NCI-H446 treated with DMSO at 0.1 percent for 48 hours (cell line): ENCODE measurements around the gene IRAK2.
"Not testable (repeated sequence)": the region's sequence is repeated elsewhere in the genome, so short reads cannot be mapped to it uniquely, and the experiment has no call there.

Source experiments
- DNase-seq: peaks from one replicate; lab custom pipeline; 2025; lab: John Stamatoyannopoulos, UW

IRAK2 gene

DNA sequence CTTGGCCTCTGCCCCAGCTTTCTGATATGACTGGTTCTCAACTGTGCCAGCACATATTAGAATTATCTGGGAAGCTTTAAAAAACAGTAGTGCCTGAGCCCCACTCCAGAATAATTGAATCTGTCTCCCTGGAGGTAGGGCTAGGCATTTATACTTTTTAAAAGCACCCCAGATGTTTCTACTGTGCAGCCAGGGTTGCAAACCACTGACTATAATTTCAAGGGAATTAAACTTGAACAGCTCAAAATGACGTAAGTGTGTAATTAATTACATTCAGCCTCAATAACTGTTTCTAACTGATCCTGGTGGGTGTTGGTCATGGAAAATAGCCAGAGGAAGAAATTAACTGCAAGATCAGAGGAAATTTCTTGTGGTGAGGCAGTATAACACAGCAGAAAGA is 4.4 kb upstream of the IRAK2 start:
- DNase-seq: no peak

DNA sequence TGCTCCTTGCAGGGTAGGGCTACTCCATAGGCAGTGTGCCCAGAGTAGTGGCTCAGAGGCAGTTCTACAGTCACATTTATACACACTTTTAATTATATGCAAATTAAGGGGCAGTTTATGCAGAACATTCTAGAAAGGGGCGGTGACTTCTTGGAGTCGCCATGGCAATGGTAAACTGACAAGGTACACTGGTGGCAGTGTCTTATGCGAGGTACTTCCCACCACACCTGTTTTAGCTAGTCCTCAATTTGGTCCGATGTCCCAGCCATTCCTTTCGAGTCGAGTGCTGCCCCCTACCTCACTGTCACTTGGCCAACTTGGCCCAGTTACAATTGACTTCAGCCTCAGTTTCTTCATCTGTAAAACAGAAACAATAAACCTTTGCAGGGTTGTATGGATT is 3.8 kb upstream of the IRAK2 start:
- no peak for DNase-seq

DNA sequence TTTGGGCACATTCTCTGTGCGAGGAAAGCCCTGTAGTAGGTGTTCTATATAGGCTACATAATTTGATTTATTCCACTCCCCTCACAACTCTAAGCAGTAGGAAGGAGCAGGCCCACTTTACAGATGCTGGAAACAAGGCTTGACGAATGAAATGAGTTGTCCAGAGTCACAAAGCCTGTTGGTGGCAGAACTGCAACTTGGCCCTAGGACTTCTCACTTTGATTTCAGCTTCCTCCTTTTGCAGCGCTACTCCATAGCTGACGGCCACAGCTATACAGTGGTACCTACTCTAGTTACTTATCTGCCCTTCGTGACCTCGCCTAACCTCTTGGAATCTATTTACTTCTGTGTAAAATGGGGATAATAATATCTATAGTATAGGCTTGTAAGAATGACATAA is 2.5 kb upstream of the IRAK2 start:
- DNase-seq: no peak

- not testable (repeated sequence) for DNase-seq
These were observed 546 bp upstream of the IRAK2 start for GRCh38 chr3:10164201-10164545.

- DNase-seq: no peak
These were observed 1.5 kb downstream of the IRAK2 start for GRCh38 chr3:10166213-10166604.

- no peak for DNase-seq
These were observed 4.3 kb downstream of the IRAK2 start for GRCh38 chr3:10169000-10169496.

- no peak for DNase-seq
These were observed 6.3 kb downstream of the IRAK2 start for GRCh38 chr3:10170915-10171478.

GRCh38 chr3:10173095-10173925 is 8.6 kb downstream of the IRAK2 start:
- no peak for DNase-seq

DNA sequence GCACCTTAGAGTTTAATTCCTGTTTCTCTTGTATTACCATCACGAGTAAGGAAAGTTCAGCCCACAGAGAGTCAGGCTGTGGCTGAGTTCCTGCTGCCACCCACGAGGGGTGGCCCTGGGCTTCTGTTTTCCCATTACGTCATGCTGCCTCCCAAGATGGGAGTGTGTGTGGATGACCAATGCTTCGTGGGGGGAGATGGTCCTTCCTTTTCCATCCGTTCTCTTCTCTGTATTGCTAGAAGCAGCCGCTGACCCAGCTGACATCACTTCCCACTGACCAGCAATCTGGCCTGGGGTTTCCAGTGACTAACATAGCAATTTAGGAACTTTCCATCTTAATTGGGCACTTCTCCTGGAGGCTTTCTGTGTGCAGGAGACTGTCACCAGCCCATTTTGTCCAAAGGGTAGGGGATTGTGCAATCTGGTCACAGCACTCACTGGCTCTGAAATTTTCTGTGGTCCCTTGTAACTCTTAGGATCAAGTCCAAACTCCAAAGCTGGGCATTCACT is 9.3 kb downstream of the IRAK2 start:
- DNase-seq: no peak

DNA sequence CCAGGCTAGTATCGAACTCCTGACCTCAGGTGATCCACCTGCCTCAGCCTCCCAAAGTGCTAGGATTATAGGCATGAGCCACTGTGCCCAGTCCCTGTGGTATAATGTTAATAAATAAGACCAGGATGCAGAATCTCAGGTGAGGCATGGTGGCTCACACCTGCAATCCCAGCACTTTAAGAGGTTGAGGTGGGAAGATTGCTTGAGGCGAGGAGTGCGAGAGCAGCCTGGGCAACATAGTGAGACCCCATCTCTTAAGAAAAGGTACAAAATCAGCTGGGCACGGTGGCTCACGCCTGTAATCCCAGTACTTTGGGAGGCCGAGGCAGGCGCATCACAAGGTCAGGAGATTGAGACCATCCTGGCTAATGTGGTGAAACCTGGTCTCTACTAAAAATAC is 10.6 kb downstream of the IRAK2 start:
- DNase-seq: not testable (repeated sequence)

- not testable (repeated sequence) for DNase-seq
These were observed 11.4 kb downstream of the IRAK2 start for GRCh38 chr3:10176150-10176549.

DNA sequence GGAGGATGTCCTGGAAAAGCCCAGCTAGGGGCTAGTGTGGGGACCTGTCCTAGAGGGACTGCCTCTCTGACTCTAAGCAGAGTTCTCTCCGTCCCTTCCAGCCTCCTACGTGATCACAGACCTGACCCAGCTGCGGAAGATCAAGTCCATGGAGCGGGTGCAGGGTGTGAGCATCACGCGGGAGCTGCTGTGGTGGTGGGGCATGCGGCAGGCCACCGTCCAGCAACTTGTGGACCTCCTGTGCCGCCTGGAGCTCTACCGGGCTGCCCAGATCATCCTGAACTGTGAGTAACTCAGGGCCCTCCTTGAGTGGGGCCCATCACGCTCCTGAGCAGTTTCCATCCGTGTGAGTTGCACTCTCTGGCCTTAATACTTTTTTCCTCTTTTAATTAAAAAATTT is 13.0 kb downstream of the IRAK2 start:
- DNase-seq: no peak

DNA sequence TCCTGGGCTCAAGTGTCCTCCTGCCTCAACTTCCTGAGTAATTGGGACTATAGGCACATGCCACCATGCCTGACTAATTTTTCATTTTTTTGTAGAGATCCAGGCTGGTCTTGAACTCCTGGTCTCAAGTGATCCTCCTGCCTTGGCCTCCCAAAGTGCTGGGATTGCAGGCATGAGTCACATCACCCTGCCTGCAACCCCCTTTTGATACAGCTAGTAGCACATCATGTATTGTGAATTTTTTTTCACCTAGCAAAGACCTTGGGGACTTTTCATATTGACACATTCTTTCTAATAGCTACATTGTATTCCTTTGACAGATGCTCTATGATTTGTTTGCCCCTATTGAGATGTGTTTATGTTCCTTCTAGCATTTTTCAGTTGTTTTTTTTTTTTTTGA is 14.2 kb downstream of the IRAK2 start:
- no peak for DNase-seq

DNA sequence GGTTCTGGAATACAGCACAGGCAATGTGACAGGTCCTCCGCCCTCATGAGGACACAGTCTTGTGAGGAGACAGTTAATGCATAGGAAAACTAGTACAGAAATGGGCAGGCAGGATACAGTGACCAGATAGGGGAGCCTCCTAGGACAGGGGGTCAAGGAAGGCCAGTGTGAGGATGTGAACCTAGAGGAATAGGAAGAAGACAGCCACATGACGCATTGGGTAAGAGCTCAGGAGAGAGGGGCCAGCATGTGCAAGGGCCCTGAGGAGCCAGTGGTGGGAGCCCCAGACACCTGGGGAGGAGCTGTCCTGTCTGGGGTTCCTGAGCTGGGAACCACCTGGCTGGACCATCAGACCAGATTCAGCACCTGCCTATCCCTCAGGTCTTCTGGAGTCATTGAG is 15.6 kb downstream of the IRAK2 start:
- DNase-seq: no peak

DNA sequence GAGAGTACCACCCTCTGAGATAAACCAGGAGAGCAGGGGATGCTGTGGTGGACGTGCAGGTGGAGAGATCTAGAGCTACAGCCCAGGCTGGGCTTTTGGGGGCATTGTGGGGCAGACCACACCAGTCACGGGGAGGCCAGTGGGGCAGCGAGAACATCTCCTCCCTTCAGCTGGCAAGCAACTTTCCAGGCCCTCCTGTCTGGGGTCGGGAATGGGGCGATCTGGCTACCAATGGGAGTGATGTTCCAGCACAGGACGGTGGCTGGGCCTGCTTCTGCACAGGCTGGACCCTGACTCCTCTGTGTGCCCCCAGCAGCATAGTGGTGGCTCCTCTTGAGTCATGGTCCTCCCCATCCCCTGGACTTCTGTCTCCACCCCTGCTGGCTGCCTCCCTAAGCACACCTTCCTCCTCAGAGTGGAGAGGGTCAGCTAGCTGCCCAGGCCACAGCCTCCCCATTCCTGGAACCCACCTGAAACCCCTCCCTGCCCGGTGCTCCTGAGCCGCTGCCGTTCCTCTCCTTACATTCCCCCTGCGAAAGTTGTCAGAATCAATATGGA is 16.1 kb downstream of the IRAK2 start:
- no peak for DNase-seq

DNA sequence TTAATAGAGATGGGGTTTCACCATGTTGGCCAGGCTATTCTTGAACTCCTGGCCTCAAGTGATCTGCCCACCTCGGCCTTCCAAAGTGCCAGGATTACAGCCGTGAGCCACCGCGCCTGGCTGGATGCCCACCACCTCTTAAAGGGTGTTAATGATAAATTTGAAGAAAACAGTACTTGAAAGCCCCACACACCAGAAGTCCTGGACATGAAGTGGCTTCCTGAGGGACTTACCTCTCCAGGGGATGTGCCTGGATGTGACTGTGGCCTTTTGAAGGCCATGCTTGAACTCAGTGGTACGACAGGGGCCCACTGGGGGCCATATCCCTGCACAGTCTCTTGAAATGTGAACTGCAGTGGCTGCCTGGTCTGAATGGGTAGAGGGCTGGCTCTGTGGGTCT is 18.2 kb downstream of the IRAK2 start:
- DNase-seq: no peak

- no peak for DNase-seq
These were observed 19.5 kb downstream of the IRAK2 start for GRCh38 chr3:10184250-10184649.

DNA sequence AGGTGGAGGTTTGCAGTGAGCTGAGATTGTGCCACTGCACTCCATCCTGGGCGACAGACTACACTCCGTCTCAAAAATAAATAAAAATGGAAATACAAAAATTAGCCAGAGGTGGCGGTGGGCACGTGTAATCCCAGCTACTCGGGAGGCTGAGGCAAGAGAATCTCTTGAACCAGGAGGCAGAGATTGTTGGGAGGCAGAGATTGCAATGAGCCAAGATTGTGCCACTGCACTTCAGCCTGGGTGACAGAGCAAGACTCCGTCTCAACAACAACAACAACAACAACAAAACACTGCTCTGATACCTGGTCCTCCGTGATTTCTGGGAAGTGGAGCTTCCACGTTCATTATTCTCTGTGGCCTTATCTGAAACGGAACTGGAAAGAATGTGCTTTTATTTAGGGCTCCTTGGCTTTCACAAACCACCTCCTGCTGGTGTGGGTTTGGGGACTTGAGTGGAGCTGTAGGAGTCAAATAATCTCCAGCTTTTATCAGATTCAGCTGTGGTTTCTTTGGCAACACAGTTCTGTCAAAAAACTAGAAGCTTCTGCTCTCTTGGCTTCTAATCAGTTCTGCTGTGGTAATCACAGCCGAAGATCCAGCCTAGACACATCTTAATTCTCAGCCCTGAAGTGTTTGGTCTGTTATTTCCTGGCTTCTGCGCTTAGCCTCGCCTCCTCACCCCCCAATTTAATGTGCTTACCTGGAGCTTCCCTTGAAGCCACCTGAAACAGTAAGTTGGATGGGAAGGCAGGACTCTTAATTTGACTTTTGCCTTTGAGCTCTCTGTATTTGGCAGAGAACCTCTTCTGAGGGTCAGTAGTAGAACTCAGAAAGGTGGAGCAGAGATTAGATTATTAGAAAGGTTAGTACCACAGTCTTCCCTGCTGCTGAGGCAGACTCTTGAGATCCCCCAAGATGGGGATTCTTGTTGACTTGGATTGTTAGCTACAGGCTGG is 21.4 kb downstream of the IRAK2 start:
- no peak for DNase-seq

DNA sequence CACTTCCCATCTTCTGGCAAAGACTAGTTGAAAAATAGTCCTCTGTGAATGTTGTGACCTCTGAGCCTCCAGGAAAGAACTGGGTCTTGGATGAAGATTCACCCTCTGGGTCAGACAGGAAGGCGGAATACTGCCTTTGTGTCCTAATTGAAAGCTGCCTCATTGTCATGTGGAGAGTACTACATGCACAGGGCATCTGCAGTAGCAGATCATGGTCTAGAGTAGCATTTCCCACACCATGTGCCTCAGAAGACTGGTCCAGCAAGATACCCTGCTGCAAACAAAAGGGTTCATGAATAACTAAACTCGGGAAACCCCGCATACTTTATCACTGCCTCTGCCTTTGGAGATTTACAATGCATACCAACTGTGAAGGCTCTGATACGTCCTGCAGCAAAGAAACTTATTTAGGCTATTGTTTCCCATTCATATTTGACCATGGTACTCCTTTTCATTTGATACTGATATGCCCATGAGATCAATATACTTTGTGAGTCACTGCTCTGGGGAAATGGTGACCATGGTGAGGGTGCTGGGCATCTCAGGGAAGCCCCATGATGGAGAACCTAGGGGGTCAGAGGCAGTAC is 22.7 kb downstream of the IRAK2 start:
- DNase-seq: no peak

DNA sequence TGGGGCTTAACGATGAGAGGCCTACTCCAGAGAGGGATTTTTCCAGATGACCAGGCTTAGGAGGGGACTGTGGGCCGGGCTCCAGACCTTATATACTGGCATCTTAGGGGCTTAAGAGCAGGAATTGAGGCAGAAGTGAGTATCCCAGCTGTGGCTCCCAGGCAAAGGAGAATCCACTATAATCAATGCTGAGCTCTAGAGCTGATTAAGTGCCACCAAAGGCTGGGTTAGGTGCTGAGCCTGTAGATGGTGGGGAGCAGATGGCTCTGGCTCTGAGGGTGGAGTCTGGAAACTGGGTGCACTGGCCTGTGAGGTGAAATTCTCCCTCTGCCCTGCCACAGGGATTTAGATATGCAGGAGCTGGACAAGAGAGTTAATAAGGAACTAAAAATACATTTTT is 23.2 kb downstream of the IRAK2 start:
- DNase-seq: no peak

- no peak for DNase-seq
These were observed 24.3 kb downstream of the IRAK2 start for GRCh38 chr3:10188804-10189556.
